Trophoblast cell (in vitro differentiated cells and primary cell): ENCODE data around the gene AP4M1.

Source experiments
- DNase-seq, 2 donors: peaks; one replicate each; pipeline ENCODE4 v3.0.0-alpha.2; 2016
- H2AFZ ChIP-seq: 2 replicates; pipeline ENCODE4 v1.6.1; 2013; ENCODE audit warnings: low read length, moderate library complexity, mild to moderate bottlenecking; ENCODE audit not compliant: insufficient read depth, poor library complexity
- H2AK5ac ChIP-seq: 2 replicates; pipeline ENCODE4 v1.6.1; 2013; ENCODE audit warnings: mild to moderate bottlenecking, low read length
- H2BK120ac ChIP-seq: 2 replicates; pipeline ENCODE4 v1.6.1; 2013; ENCODE audit warnings: low read length, mild to moderate bottlenecking, moderate library complexity; ENCODE audit not compliant: insufficient read depth, poor library complexity
- H2BK12ac ChIP-seq: 2 replicates; pipeline ENCODE4 v1.6.1; 2013; ENCODE audit warnings: mild to moderate bottlenecking, low read length, moderate library complexity
- H2BK5ac ChIP-seq: 2 replicates; pipeline ENCODE4 v1.6.1; 2013; ENCODE audit warnings: low read length, low read depth, moderate library complexity, mild to moderate bottlenecking; ENCODE audit not compliant: poor library complexity
- H3K14ac ChIP-seq: 2 replicates; pipeline ENCODE4 v1.6.1; 2013; ENCODE audit warnings: mild to moderate bottlenecking, low read length
- H3K18ac ChIP-seq: 2 replicates; pipeline ENCODE4 v1.6.1; 2013; ENCODE audit warnings: mild to moderate bottlenecking, low read length
- H3K23ac ChIP-seq: 2 replicates; pipeline ENCODE4 v1.6.1; 2013; ENCODE audit warnings: low read length
- H3K27ac ChIP-seq: 2 replicates; pipeline ENCODE4 v1.5.1; 2013; ENCODE audit warnings: low read depth, mild to moderate bottlenecking, inconsistent platforms, low read length, moderate library complexity
- H3K27me3 ChIP-seq: 2 replicates; pipeline ENCODE4 v1.6.1; 2013; ENCODE audit warnings: inconsistent platforms, mild to moderate bottlenecking, low read length, moderate library complexity; ENCODE audit not compliant: insufficient read depth
- H3K36me3 ChIP-seq, 2 experiments: 1 replicate in 1 of 2; 2 replicates in 1 of 2; pipeline ENCODE4 v1.6.1; 2013; ENCODE audit warnings: low read length in 2 of 2, mild to moderate bottlenecking in 2 of 2, moderate library complexity in 1 of 2; ENCODE audit not compliant: insufficient read depth in 2 of 2, control insufficient read depth in 1 of 2
- H3K4ac ChIP-seq: 2 replicates; pipeline ENCODE4 v1.6.1; 2013; ENCODE audit warnings: low read depth, mild to moderate bottlenecking, low read length, moderate library complexity
- H3K4me1 ChIP-seq, 2 experiments: 1 replicate in 1 of 2; 2 replicates in 1 of 2; pipeline ENCODE4 v1.6.1; 2013; ENCODE audit warnings: low read length in 2 of 2, mild to moderate bottlenecking in 2 of 2, moderate library complexity in 1 of 2; ENCODE audit not compliant: insufficient read depth in 2 of 2, control insufficient read depth in 1 of 2
- H3K4me2 ChIP-seq: 2 replicates; pipeline ENCODE4 v1.6.1; 2013; ENCODE audit warnings: inconsistent platforms, mild to moderate bottlenecking, low read length, moderate library complexity
- H3K4me3 ChIP-seq: 2 replicates; pipeline ENCODE4 v1.5.1; 2013; ENCODE audit warnings: mild to moderate bottlenecking, low read depth, low read length, inconsistent platforms
- H3K79me1 ChIP-seq: one replicate; pipeline ENCODE4 v1.6.1; 2013; ENCODE audit warnings: low read length
- H3K79me2 ChIP-seq: 2 replicates; pipeline ENCODE4 v1.6.1; 2013; ENCODE audit warnings: low read length, mild to moderate bottlenecking; ENCODE audit not compliant: control insufficient read depth, insufficient read depth, poor library complexity
- H3K9ac ChIP-seq: 2 replicates; pipeline ENCODE4 v1.6.1; 2013; ENCODE audit warnings: mild to moderate bottlenecking, low read length
- H3K9me3 ChIP-seq: 2 replicates; pipeline ENCODE4 v1.6.1; 2013; ENCODE audit warnings: low read depth, mild to moderate bottlenecking, control low read depth, inconsistent platforms, low read length; ENCODE audit not compliant: insufficient read depth
- H4K12ac ChIP-seq: 2 replicates; pipeline ENCODE4 v1.6.1; 2013; ENCODE audit warnings: low read depth, mild to moderate bottlenecking, low read length, moderate library complexity
- H4K8ac ChIP-seq: 2 replicates; pipeline ENCODE4 v1.6.1; 2013; ENCODE audit warnings: low read depth, mild to moderate bottlenecking, low read length, moderate library complexity
- H4K91ac ChIP-seq: one replicate; pipeline ENCODE4 v1.6.1; 2013; ENCODE audit warnings: low read depth, mild to moderate bottlenecking, low read length, moderate library complexity
- WGBS: extraction: QIAGEN DNeasy Blood & Tissue Kit; methylation state at CpG from one replicate; pipeline ENCODE4 v1.1.7; 2013; ENCODE audit warnings: missing lambda C conversion rate; ENCODE audit not compliant: insufficient read length, insufficient coverage; ENCODE audit errors: extremely low coverage; 5-methylcytosine and 5-hydroxymethylcytosine counted together

Gene AP4M1

GRCh38 chr7:100066953-100067352 lies 34.5 kb upstream of the AP4M1 start:
- Histone ChIP-seq H3K18ac (no peak overlapping the region), H4K91ac (no peak overlapping the region), H3K4me2 (no peak overlapping the region), H2BK12ac (no peak overlapping the region), H2AK5ac (no peak overlapping the region), H3K36me3 (peaks cover 42 to 45% of the 10 kb centered on the region in 2 experiments), H3K27me3 (no peaks in the 10 kb centered on the region), H4K12ac (no peak overlapping the region), H3K14ac (no peak overlapping the region), H3K9ac (no peak overlapping the region), H3K4me1 (peaks cover 2 to 7% of the 10 kb centered on the region in 2 experiments), H3K4ac (no peak overlapping the region), H3K79me1 (no peaks in the 10 kb centered on the region), H3K23ac (no peak overlapping the region), H4K8ac (no peak overlapping the region), H3K4me3 (no peak overlapping the region), H3K79me2 (no peaks in the 10 kb centered on the region), H2BK120ac (no peak overlapping the region), H2AFZ (no peak overlapping the region), H2BK5ac (no peak overlapping the region), H3K9me3 (peaks cover 16% of the 10 kb centered on the region), H3K27ac (no peak overlapping the region)
- DNase-seq = no peak
- WGBS = no CpG with 5 or more reads among the region's 7 CpGs

- no peak for DNase-seq
- Histone ChIP-seq H3K18ac (no peak overlapping the region), H3K79me2 (no peaks in the 10 kb centered on the region), H2AK5ac (no peak overlapping the region), H3K4me3 (no peak overlapping the region), H2AFZ (no peak overlapping the region), H3K9me3 (peaks cover 30% of the 10 kb centered on the region), H2BK120ac (no peak overlapping the region), H3K27ac (no peak overlapping the region), H3K9ac (no peak overlapping the region), H3K4ac (no peak overlapping the region), H2BK12ac (no peak overlapping the region), H2BK5ac (no peak overlapping the region), H3K4me1 (peaks cover 2 to 7% of the 10 kb centered on the region in 2 experiments), H3K27me3 (no peaks in the 10 kb centered on the region), H3K23ac (no peak overlapping the region), H4K12ac (no peak overlapping the region), H3K14ac (no peak overlapping the region), H3K4me2 (no peak overlapping the region), H4K91ac (no peak overlapping the region), H4K8ac (no peak overlapping the region), H3K36me3 (peaks cover 55 to 58% of the 10 kb centered on the region in 2 experiments), H3K79me1 (no peaks in the 10 kb centered on the region)
- whole genome bisulfite sequencing = no CpG with 5 or more reads among the region's 5 CpGs
These were observed 31.5 kb upstream of the AP4M1 start for GRCh38 chr7:100069991-100070390.

- Histone ChIP-seq H3K79me1 (no peaks in the 10 kb centered on the region), H2BK12ac (no peak overlapping the region), H4K12ac (no peak overlapping the region), H3K4me3 (no peak overlapping the region), H2BK120ac (no peak overlapping the region), H3K9ac (no peak overlapping the region), H3K79me2 (no peaks in the 10 kb centered on the region), H2AFZ (no peak overlapping the region), H3K23ac (no peak overlapping the region), H3K9me3 (peaks cover 36% of the 10 kb centered on the region), H3K36me3 (peaks cover 66 to 70% of the 10 kb centered on the region in 2 experiments), H3K18ac (no peak overlapping the region), H3K4me1 (peaks cover 0 to under 1% of the 10 kb centered on the region in 2 experiments), H3K27me3 (no peaks in the 10 kb centered on the region), H2BK5ac (no peak overlapping the region), H2AK5ac (no peak overlapping the region), H4K8ac (no peak overlapping the region), H3K14ac (no peak overlapping the region), H4K91ac (no peak overlapping the region), H3K4me2 (no peak overlapping the region), H3K27ac (no peak overlapping the region), H3K4ac (no peak overlapping the region)
- no CpG with 5 or more reads among the region's 11 CpGs for WGBS
- DNase-seq = peak; percentile 51 to 62
These were observed 30.3 kb upstream of the AP4M1 start for GRCh38 chr7:100071018-100071723.

GRCh38 chr7:100072462-100072861 lies 29.0 kb upstream of the AP4M1 start:
- Histone ChIP-seq H4K8ac (no peak overlapping the region), H3K18ac (no peak overlapping the region), H3K27me3 (no peaks in the 10 kb centered on the region), H3K27ac (no peak overlapping the region), H3K4ac (no peak overlapping the region), H2BK120ac (no peak overlapping the region), H3K23ac (no peak overlapping the region), H3K79me1 (no peaks in the 10 kb centered on the region), H3K9me3 (peaks cover 36% of the 10 kb centered on the region), H3K4me1 (no peaks in the 10 kb centered on the region), H3K9ac (no peak overlapping the region), H2AFZ (no peak overlapping the region), H2AK5ac (no peak overlapping the region), H2BK5ac (no peak overlapping the region), H3K79me2 (no peaks in the 10 kb centered on the region), H4K91ac (no peak overlapping the region), H4K12ac (no peak overlapping the region), H3K4me3 (no peak overlapping the region), H3K36me3 (peaks cover 73 to 80% of the 10 kb centered on the region in 2 experiments), H3K4me2 (no peak overlapping the region), H2BK12ac (no peak overlapping the region), H3K14ac (no peak overlapping the region)
- WGBS = no CpG with 5 or more reads among the region's 10 CpGs
- DNase-seq = no peak
